Smooth muscle cell (in vitro differentiated cells): Measurements from ENCODE around the gene TNRC6B. TPM values are rescaled to one million over a fixed set of nuclear protein-coding genes. Genes with fewer than 3 reads are reported as not detected.

Experiments
- DNase-seq: peaks from one replicate; lab custom pipeline; 2025; ENCODE audit not compliant: unreplicated experiment; lab: John Stamatoyannopoulos, UW
- H2AFZ ChIP-seq: fragments of 200-600 bp; sonication (generic); 2 replicates; pipeline ENCODE4 v1.6.0; 2016; ENCODE audit warnings: antibody characterized with exemption, low read depth, mild to moderate bottlenecking
- H3F3A ChIP-seq: fragments of 200-600 bp; sonication (generic); 2 replicates; pipeline ENCODE4 v1.6.0; 2017; ENCODE audit warnings: antibody characterized with exemption, low read depth
- H3K27ac ChIP-seq: fragments of 200-600 bp; sonication (generic); 2 replicates; pipeline ENCODE4 v1.5.1; 2016; ENCODE audit warnings: low read depth, mild to moderate bottlenecking
- H3K27me3 ChIP-seq: fragments of 200-600 bp; sonication (generic); 2 replicates; pipeline ENCODE4 v1.6.1; 2016; ENCODE audit warnings: low read depth, mild to moderate bottlenecking
- H3K36me3 ChIP-seq: fragments of 200-600 bp; sonication (generic); 2 replicates; pipeline ENCODE4 v1.5.1; 2016; ENCODE audit warnings: low read depth
- H3K4me1 ChIP-seq: fragments of 200-600 bp; sonication (generic); 2 replicates; pipeline ENCODE4 v1.5.1; 2016; ENCODE audit warnings: low read depth
- H3K4me2 ChIP-seq: fragments of 200-600 bp; sonication (generic); 2 replicates; pipeline ENCODE4 v1.6.0; 2016; ENCODE audit warnings: mild to moderate bottlenecking
- H3K4me3 ChIP-seq: fragments of 200-600 bp; sonication (generic); 2 replicates; pipeline ENCODE4 v1.5.1; 2016; ENCODE audit warnings: mild to moderate bottlenecking
- H3K79me2 ChIP-seq: fragments of 200-600 bp; sonication (generic); 2 replicates; pipeline ENCODE4 v1.6.0; 2016; ENCODE audit warnings: low read depth, mild to moderate bottlenecking
- H3K9ac ChIP-seq: fragments of 200-600 bp; sonication (generic); 2 replicates; pipeline ENCODE4 v1.6.0; 2016; ENCODE audit warnings: low read depth
- H3K9me3 ChIP-seq: fragments of 200-600 bp; sonication (generic); replicated peaks from 2 replicates; pipeline ENCODE4 v1.5.1; 2016; ENCODE audit warnings: low read depth
- H4K20me1 ChIP-seq: fragments of 200-600 bp; sonication (generic); 2 replicates; pipeline ENCODE4 v1.6.0; 2016; ENCODE audit warnings: low read depth
- CTCF ChIP-seq: fragments of 200-600 bp; sonication (generic); IDR thresholded peaks from 2 replicates; pipeline ENCODE4 v1.5.1; 2017; ENCODE audit warnings: borderline replicate concordance, mild to moderate bottlenecking, antibody characterized with exemption; ENCODE audit not compliant: insufficient read depth, poor library complexity, severe bottlenecking
- WGBS: methylation state at CpG from one replicate; pipeline ENCODE4 v1.1.7; 2016; ENCODE audit warnings: low lambda C conversion rate; 5-methylcytosine and 5-hydroxymethylcytosine counted together
- polyA plus RNA-seq: library from polyadenylated mRNA; unstranded; fragments of >200 nt; fragmentation: Nextera tagmentation; extraction: Ambion mirVana; gene quantifications from 2 replicates; pipeline ENCODE4 v1.2.1, GENCODE V29; 2016
- total RNA-seq: library from RNA; depleted of rRNA; stranded (reverse); fragments of >200 nt; gene quantifications from 2 replicates; pipeline ENCODE4 v1.2.3, GENCODE V29; 2014

Gene TNRC6B
- total and polyA plus RNA-seq, 2 experiments from 2014 or later = 21.5 to 44.4 TPM

- H2AFZ ChIP-seq = no peak overlapping the region
- no peaks in the 10 kb centered on the region for H3K4me1 ChIP-seq
- no peaks in the 10 kb centered on the region for H3K27me3 ChIP-seq
- TF ChIP-seq CTCF = no peak
- H3K36me3 ChIP-seq = no peaks in the 10 kb centered on the region
- H3K27ac ChIP-seq = peak overlapping the region; percentile 20
- H3K4me3 ChIP-seq = no peak overlapping the region
- DNase-seq = no peak
- no peaks in the 10 kb centered on the region for H3F3A ChIP-seq
- H3K9ac ChIP-seq = no peak overlapping the region
- H3K9me3 ChIP-seq = no peaks in the 10 kb centered on the region
- no peak overlapping the region for H3K4me2 ChIP-seq
- peaks cover 25% of the 10 kb centered on the region for H4K20me1 ChIP-seq
- no peaks in the 10 kb centered on the region for H3K79me2 ChIP-seq
- WGBS = 59% methylated on average over 6 of the region's 6 CpGs
Measured at GRCh38 chr22:40273319-40273718, 95.6 kb downstream of the TNRC6B start.

- WGBS = 95% methylated on average over 10 of the region's 10 CpGs
- H3K4me3 ChIP-seq = peak overlapping the region; percentile 34
- no peak overlapping the region for H2AFZ ChIP-seq
- no peak overlapping the region for H3K9ac ChIP-seq
- no peaks in the 10 kb centered on the region for H3K9me3 ChIP-seq
- H3K27me3 ChIP-seq = no peaks in the 10 kb centered on the region
- H3K79me2 ChIP-seq = no peaks in the 10 kb centered on the region
- no peaks in the 10 kb centered on the region for H3F3A ChIP-seq
- H3K4me1 ChIP-seq = no peaks in the 10 kb centered on the region
- no peak for TF ChIP-seq CTCF
- DNase-seq = no peak
- H3K27ac ChIP-seq = peak overlapping the region; percentile 25
- H3K4me2 ChIP-seq = peak overlapping the region; percentile 58
- H4K20me1 ChIP-seq = peaks cover 6% of the 10 kb centered on the region
- peaks cover 5% of the 10 kb centered on the region for H3K36me3 ChIP-seq
Measured at GRCh38 chr22:40276996-40277823, 99.5 kb downstream of the TNRC6B start.

- Histone ChIP-seq H3K79me2 (no peaks in the 10 kb centered on the region), H4K20me1 (peaks cover 5% of the 10 kb centered on the region), H3K36me3 (peaks cover 5% of the 10 kb centered on the region), H3K9ac (no peak overlapping the region), H2AFZ (no peak overlapping the region), H3K4me3 (no peak overlapping the region), H3K4me1 (no peaks in the 10 kb centered on the region), H3K4me2 (no peak overlapping the region), H3K9me3 (no peaks in the 10 kb centered on the region), H3K27me3 (no peaks in the 10 kb centered on the region), H3K27ac (no peak overlapping the region), H3F3A (no peaks in the 10 kb centered on the region)
- no peak for TF ChIP-seq CTCF
- DNase-seq = no peak
- 94% methylated on average over 4 of the region's 4 CpGs for WGBS
Measured at GRCh38 chr22:40279017-40279416, 101.3 kb downstream of the TNRC6B start.

GRCh38 chr22:40281717-40282116 lies 104.0 kb downstream of the TNRC6B start:
- peaks cover 5% of the 10 kb centered on the region for H4K20me1 ChIP-seq
- H2AFZ ChIP-seq = no peak overlapping the region
- no peaks in the 10 kb centered on the region for H3K9me3 ChIP-seq
- H3K27me3 ChIP-seq = no peaks in the 10 kb centered on the region
- WGBS = 86% methylated on average over 2 of the region's 2 CpGs
- H3K4me2 ChIP-seq = no peak overlapping the region
- no peak for TF ChIP-seq CTCF
- no peak overlapping the region for H3K4me3 ChIP-seq
- H3K27ac ChIP-seq = no peak overlapping the region
- no peaks in the 10 kb centered on the region for H3K79me2 ChIP-seq
- peaks cover 13% of the 10 kb centered on the region for H3K36me3 ChIP-seq
- DNase-seq = no peak
- H3K4me1 ChIP-seq = no peaks in the 10 kb centered on the region
- H3K9ac ChIP-seq = no peak overlapping the region
- H3F3A ChIP-seq = no peaks in the 10 kb centered on the region
